Measurements from ENCODE around the gene NR5A1.

The NR5A1 gene

GRCh38 chr9:124498040-124498439 is 9.2 kb downstream of the NR5A1 start:
- no peak for DNase-seq

DNA sequence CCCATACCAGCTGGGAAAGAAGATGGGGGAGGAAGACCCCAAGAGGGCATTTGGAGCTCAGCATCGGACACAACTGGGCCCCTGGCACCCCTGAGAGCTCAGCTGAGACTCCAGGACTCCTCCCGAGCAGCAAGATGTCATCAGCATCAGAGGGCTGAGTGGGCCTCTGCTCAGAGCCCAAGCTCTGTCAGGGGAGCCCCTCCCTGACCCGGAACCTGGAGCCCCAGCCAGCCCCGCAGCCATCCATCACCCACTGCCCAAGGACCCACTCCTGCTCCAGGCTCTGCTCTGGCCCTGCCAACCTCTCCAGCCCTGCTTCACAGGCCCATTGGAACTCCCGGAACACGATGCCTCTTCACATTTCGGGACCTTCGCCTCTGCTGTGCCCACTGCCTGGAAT is 9.8 kb downstream of the NR5A1 start:
- DNase-seq: no peak

DNA sequence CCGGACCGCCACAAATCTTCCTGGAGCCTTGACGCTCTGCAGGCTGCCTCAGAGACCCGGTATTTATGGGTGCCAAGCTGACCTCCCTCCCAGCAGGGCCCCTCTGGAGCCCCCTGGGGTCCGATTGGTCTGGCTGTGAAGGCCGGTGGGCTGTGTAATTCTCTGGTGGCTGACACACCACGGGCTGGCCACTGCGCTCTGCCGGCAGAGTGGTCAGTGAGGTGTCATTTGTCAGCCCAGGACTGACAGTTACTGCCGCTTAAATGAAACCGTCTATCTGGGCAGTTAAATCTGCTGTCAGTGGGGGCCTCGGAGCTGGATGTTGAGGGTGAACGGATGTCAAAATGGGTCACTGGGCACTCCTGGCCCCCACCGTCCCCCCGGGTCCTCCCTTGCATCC is 10.7 kb downstream of the NR5A1 start:
- DNase-seq: no peak

DNA sequence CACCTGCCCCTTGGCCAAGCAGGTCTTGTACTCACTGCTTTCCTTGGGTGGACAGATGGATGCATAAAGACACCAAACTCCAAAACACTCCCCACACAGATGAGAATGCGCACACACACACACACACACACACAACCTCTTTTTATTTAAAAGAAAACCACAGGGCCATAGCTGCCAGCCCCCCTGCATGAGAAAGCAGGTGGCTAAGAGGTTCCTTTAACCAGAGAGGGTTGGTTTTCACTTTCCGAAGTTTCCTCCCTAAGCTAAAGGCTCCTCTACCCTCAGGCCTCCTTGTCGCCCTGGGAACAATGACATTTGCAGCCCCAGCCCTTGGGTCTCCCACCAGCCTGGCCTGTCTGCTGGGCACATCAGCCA is 11.1 kb downstream of the NR5A1 start:
- DNase-seq: no peak

GRCh38 chr9:124495126-124496074 is 11.8 kb downstream of the NR5A1 start:
- DNase-seq: no peak

- no peak for DNase-seq
These were observed 13.3 kb downstream of the NR5A1 start for GRCh38 chr9:124493794-124494479.

- DNase-seq: no peak
These were observed 14.0 kb downstream of the NR5A1 start for GRCh38 chr9:124493218-124493617.

DNA sequence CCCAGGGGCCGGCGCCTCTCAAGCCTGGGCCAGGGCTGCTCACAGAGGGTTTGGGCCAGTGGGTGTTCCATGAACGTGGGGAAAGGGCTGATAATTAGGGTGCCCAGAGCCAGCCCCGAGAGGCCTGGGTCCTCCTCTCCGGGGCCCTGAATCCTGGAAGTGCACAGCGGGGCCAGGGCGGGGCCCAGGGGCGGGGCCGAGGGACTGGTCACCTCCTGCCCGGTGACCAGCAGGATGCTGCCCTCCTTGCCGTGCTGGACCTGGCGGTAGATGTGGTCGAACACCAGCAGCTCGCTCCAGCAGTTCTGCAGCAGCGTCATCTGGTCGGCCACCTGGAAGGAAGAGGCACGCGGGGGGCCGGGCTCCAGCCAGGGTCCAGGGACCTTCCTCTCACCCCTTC is 14.4 kb downstream of the NR5A1 start:
- no peak for DNase-seq

- no peak for DNase-seq
These were observed 15.9 kb downstream of the NR5A1 start for GRCh38 chr9:124491049-124491975.

DNA sequence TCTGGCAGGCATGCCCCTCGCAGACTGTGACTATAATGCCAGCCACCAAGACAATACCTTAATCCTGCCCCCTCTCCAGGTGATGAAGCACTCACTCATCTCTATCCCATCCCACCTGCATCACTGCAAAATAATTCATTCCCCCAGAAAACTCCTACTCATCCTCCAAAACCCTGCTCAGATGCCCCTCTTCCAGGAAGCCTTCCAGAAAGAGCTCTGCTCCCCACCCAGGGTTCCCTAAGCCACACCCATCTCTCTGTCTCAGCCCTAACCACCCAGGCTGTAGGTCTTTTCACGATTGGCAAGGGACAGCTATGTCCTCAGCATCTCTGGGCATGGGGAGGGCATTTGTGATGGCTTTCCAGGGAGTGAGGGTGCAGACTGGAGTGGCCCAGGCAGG is 17.2 kb downstream of the NR5A1 start:
- no peak for DNase-seq

DNA sequence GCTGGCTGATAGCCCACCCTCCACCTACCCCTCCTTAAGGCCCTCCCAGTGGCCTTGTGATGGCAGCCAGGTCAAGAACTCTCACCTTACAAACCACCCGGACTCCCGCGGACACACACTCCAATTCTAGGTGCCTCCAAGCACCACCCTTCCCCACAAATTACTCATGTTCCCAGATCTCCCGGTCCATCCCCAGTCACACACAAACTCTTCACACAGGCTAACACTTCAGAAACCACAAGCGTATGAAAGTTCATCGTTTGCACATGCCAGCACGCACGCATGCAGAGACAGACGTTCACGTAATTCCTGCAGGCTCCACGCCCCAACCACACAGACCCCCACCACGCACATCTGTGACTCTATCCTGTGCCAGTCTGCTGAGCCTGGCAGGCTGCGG is 18.0 kb downstream of the NR5A1 start:
- no peak for DNase-seq

GRCh38 chr9:124488641-124489210 is 18.5 kb downstream of the NR5A1 start:
- no peak for DNase-seq

GRCh38 chr9:124487260-124488182 is 19.7 kb downstream of the NR5A1 start:
- no peak for DNase-seq

DNA sequence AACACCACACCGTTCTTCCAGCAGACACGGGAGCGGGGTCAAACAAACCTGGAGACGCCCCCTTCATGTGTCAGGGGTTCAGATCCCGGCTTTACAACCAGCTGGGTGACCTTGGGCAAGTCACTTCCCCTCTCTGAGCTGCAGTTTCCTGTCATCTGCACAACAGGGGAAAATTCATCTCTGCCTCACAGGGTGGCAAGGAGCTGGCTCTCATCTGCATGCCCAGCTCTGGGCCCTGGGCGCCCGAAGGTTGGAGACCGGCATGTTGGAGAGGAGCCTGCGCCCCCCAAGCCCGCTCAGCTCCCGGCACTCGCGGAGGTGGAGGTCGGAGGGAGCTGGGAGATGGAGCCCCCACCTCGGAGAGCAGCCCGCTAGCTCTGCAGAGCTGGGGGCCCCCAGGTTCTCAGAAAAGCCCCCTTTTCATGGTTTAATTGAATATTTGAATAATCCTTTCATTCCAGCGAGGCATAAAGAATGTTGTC is 20.4 kb downstream of the NR5A1 start:
- DNase-seq: no peak

DNA sequence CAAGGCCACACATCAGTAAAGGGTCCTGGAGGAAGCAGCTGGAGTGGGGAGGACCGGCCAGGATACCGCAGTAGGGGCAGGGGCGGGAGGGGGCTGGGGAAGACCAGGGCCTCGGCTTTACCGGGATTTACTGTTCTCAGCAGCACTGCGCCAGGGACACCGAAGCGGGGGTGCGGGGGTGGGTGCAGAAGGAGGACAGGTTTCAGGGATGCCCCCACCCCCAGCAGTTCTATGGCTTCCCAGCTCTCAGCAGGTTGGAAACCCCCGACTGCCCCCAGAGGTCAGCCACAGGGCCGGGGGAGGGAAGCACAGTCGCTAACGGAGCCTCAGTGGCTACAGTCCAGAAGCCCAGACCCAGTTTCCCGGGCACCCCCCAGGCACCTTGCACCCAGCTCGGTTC is 21.3 kb downstream of the NR5A1 start:
- no peak for DNase-seq

GRCh38 chr9:124485201-124485600 is 22.0 kb downstream of the NR5A1 start:
- DNase-seq: no peak

DNA sequence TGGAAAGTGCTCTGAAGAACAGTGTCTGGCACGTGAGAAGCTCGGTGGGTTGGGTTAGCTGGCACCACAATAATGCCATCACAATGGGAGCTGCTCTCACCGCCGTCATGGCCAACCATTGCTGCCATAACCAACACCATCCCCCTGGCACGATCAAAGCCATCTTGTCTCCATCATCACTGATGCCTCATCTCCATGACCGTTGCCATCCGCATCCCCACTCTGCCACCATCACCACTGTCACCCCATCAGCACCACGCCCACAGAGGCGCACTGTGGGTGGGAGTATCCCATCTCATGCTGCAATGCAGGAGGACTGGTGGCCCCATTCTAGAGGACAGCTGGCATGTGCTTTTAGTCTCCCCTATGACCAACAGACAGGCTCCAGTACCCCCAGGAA is 23.7 kb downstream of the NR5A1 start:
- DNase-seq: no peak

DNA sequence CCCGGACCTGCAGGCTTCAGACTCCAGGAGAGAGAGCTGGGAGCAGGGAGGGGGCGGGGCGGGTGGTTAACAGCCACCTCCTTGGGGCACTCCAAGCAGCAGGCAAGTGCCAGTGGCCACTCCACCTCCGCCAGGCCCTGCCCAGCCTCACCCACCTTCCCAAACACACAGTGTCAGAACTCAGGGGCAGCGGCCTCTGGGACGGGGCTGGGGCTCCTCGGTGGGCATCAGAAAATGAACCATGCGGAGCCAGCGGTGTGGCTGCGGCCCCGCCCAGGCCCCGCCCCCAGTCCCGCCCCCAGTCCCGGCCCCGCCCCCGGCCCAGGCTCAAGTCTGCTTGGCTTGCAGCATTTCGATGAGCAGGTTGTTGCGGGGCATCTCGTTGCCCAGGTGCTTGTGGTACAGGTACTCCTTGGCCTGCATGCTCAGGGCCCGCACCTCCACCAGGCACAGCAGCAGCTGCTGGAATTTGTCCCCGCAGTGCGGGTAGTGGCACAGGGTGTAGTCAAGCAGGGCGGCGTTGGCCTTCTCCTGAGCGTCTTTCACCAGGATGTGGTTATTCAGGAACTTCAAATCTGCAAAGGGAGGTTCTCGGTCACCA is 24.7 kb downstream of the NR5A1 start:
- no peak for DNase-seq

- DNase-seq: no peak
These were observed 26.1 kb downstream of the NR5A1 start for GRCh38 chr9:124481115-124481514.

- DNase-seq: no peak
These were observed 26.6 kb downstream of the NR5A1 start for GRCh38 chr9:124480621-124480981.

GRCh38 chr9:124479947-124480620 is 27.1 kb downstream of the NR5A1 start:
- DNase-seq: no peak
